ENCODE data around the gene PTH2.

GRCh38 chr19:49407482-49408015 lies 15.7 kb downstream of the PTH2 start:
- TF ChIP-seq CTCF (IDR thresholded peaks at IDR 0.05) (no peak), POLR2A (IDR thresholded peaks at IDR 0.05) (no peak)

All from body of pancreas (tissue), 4 donors.